Tibial artery (tissue), 4 donors: ENCODE data around the gene ROBO1.

Experiments used
- DNase-seq, 2 donors: peaks; one replicate each; pipeline ENCODE4 v3.0.0-alpha.2; 2019
- H3K27ac ChIP-seq, 2 donors: fragments of 200-600 bp; sonication (generic) in 1 of 2; 1 replicate in 1 of 2; 2 replicates in 1 of 2; pipeline ENCODE4 v1.5.1; 2018 to 2019; ENCODE audit warnings: mild to moderate bottlenecking in 1 of 2
- H3K27me3 ChIP-seq, 2 donors: fragments of 200-600 bp; sonication (generic) in 1 of 2; one replicate each; pipeline versions ENCODE4 v1.5.1 to v1.6.0; 2016 to 2019
- H3K36me3 ChIP-seq, 3 donors: fragments of 200-600 bp; sonication (generic) in 2 of 3; one replicate each; pipeline ENCODE4 v1.5.1; 2016 to 2019; ENCODE audit warnings: mild to moderate bottlenecking in 2 of 3
- H3K4me1 ChIP-seq, 4 donors: fragments of 200-600 bp; sonication (generic) in 2 of 4; 1 replicate in 3 of 4; 2 replicates in 1 of 4; pipeline ENCODE4 v1.5.1; 2016 to 2019
- H3K4me3 ChIP-seq, 2 donors: fragments of 200-600 bp; sonication (generic) in 1 of 2; 1 replicate in 1 of 2; 2 replicates in 1 of 2; pipeline ENCODE4 v1.5.1; 2018 to 2019; ENCODE audit warnings: mild to moderate bottlenecking in 2 of 2
- H3K9me3 ChIP-seq, 3 donors: fragments of 200-600 bp; sonication (generic) in 1 of 3; one replicate each; pipeline ENCODE4 v1.5.1; 2016 to 2019
- CTCF ChIP-seq, 2 experiments: fragments of 200-600 bp in 1 of 2; fragments of 450-650 bp in 1 of 2; IDR thresholded peaks; one replicate each; pipeline ENCODE4 v1.5.1; 2017 to 2019; ENCODE audit warnings: antibody characterized with exemption in 2 of 2, mild to moderate bottlenecking in 1 of 2, moderate library complexity in 1 of 2
- intact Hi-C: fragments of 100-400 bp; cut with DNase I; formaldehyde crosslinking; loops from one replicate; pipeline ENCODE4 v1.15.0; 2023; ENCODE audit warnings: low total_unique reads

The ROBO1 gene

DNA sequence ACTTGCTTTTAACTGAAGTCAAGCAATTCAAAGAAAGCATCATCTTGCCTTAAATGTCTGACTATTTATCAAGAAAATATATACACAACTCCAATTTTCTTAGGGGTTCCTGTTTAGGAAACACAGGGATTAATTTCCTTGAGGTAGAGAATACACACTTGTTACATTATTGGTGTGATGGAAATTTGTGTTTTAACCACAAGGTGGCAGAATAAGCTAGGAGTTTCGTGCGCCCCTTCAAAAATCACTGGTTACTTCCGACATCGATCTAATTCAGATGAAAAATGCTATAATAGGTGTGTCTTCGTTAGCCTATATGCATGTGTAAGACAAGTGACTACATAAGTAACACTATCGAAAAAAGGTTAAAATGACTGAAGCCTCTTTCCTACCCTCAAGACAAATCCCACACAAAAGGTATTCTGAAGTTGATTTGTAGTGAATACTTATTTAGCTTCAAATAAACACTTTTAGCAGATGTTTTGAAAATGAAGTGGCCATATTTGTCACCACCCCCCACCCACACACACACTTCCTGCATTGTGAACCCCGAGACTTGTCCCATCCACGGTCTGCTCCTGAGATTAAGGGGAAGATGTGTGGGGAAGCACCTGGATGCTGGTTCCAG, 246.5 kb downstream of the ROBO1 start:
- no peak overlapping the region for H3K27ac ChIP-seq
- intact Hi-C loops, result no loop called here
- no peak overlapping the region for H3K4me3 ChIP-seq
- H3K36me3 ChIP-seq, result no peaks in the 10 kb centered on the region
- no peak for DNase-seq
- no peaks in the 10 kb centered on the region for H3K9me3 ChIP-seq
- peaks cover 0 to 6% of the 10 kb centered on the region in 2 donors for H3K27me3 ChIP-seq
- TF ChIP-seq CTCF (IDR thresholded peaks at IDR 0.05), result peak; percentile 55 to 57
- H3K4me1 ChIP-seq, result no peaks in the 10 kb centered on the region

DNA sequence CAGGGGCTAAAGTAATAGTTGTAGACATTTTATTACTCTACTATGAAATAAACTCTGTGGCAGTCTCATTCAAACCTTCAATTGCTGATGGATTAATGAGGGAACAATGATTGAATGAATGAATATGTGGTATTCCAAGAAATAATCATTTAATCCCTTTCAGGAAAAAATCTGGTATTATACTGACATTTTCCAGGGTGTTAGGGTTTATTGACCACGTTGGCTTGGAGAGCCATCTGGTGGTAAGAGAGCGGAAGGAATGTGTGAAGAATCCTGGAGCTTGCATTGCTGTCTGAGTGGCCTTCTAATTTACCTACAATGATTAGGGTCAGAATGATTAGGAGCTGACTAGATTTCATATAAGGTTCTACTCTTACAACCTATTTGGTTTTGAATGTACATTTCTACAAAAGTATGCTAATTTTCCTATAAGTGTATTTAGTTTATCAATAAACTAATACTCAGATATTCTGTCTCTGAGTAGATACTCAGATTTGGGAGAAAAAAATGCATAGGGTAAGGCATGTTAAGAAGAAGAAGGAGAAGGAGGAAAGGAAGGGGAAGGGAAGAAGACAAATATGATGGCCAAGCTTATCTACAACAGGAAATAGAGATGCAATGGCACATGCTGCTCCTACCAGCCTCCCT, 249.9 kb downstream of the ROBO1 start:
- no peak for DNase-seq
- Histone ChIP-seq H3K4me1 (peaks cover 0 to 9% (median 2%) of the 10 kb centered on the region in 4 donors), H3K36me3 (no peaks in the 10 kb centered on the region), H3K27me3 (peaks cover 0 to 6% of the 10 kb centered on the region in 2 donors), H3K4me3 (no peak overlapping the region), H3K9me3 (no peaks in the 10 kb centered on the region), H3K27ac (no peak overlapping the region)
- TF ChIP-seq CTCF (IDR thresholded peaks at IDR 0.05), result no peak
- intact Hi-C loops, result no loop called here

GRCh38 chr3:79516795-79517194, 251.0 kb downstream of the ROBO1 start:
- TF ChIP-seq CTCF (IDR thresholded peaks at IDR 0.05), result no peak

GRCh38 chr3:79515072-79515471, 252.7 kb downstream of the ROBO1 start:
- intact Hi-C loops, result no loop called here
- no peak overlapping the region for H3K27ac ChIP-seq
- peaks cover 0 to 6% of the 10 kb centered on the region in 2 donors for H3K27me3 ChIP-seq
- H3K4me3 ChIP-seq, result no peak overlapping the region
- H3K9me3 ChIP-seq, result no peaks in the 10 kb centered on the region
- no peaks in the 10 kb centered on the region for H3K36me3 ChIP-seq
- no peak for DNase-seq
- H3K4me1 ChIP-seq, result peaks cover 0 to 9% (median 2%) of the 10 kb centered on the region in 4 donors
- no peak for TF ChIP-seq CTCF (IDR thresholded peaks at IDR 0.05)

More at GRCh38 chr3:79516795-79517194, 251.0 kb downstream of the ROBO1 start:
- Histone ChIP-seq H3K27ac (no peak overlapping the region), H3K4me1 (peaks cover 0 to 9% (median 2%) of the 10 kb centered on the region in 4 donors), H3K27me3 (peaks cover 0 to 6% of the 10 kb centered on the region in 2 donors), H3K36me3 (no peaks in the 10 kb centered on the region), H3K9me3 (no peaks in the 10 kb centered on the region), H3K4me3 (no peak overlapping the region)
- DNase-seq, result no peak
- intact Hi-C loops, result no loop called here

DNA sequence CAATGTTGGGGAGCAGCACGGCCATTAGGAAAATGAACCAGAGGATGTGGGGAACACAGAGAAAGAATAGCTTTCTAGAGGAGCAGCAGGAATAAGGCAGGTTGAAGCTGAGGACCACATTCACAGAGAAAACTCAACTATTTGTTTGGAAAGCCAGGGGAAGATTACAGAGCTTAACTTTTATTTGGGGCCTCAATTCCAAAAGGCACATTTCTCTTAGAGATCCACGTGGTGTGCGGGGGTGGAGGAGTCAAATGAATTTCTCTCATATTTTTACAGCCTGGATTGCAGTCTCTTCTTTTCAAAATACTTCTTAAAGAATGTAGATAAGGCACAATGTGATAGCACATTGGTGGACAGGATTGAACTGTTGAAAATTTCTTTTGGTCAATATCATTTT, 253.7 kb downstream of the ROBO1 start:
- H3K27me3 ChIP-seq, result peaks cover 0 to 6% of the 10 kb centered on the region in 2 donors
- no peak for DNase-seq
- no peaks in the 10 kb centered on the region for H3K36me3 ChIP-seq
- intact Hi-C loops, result no loop called here
- TF ChIP-seq CTCF (IDR thresholded peaks at IDR 0.05), result no peak
- H3K27ac ChIP-seq, result no peak overlapping the region
- H3K9me3 ChIP-seq, result no peaks in the 10 kb centered on the region
- H3K4me3 ChIP-seq, result no peak overlapping the region
- peaks cover 0 to 9% (median 2%) of the 10 kb centered on the region in 4 donors for H3K4me1 ChIP-seq
